Neural progenitor cell (in vitro differentiated cells): Measurements from ENCODE around the gene MME. TPM values are rescaled to one million over a fixed set of nuclear protein-coding genes. Genes with fewer than 3 reads are reported as not detected.

Experiments
- DNase-seq: peaks from one replicate; pipeline ENCODE4 v3.0.0-alpha.2; 2016; ENCODE audit warnings: low spot score
- H2AFZ ChIP-seq: fragments of 200-600 bp; sonication (generic); replicated peaks from 2 replicates; pipeline ENCODE4 v1.6.1; 2016; ENCODE audit warnings: antibody characterized with exemption
- H3F3A ChIP-seq: fragments of 200-600 bp; sonication (generic); 2 replicates; pipeline ENCODE4 v1.6.1; 2016; ENCODE audit warnings: antibody characterized with exemption, low read depth
- H3K27ac ChIP-seq: fragments of 200-600 bp; sonication (generic); 2 replicates; pipeline ENCODE4 v1.5.1; 2016; ENCODE audit warnings: mild to moderate bottlenecking
- H3K27me3 ChIP-seq: fragments of 200-600 bp; sonication (generic); 2 replicates; pipeline ENCODE4 v1.6.1; 2016; ENCODE audit warnings: mild to moderate bottlenecking, moderate library complexity
- H3K36me3 ChIP-seq: fragments of 200-600 bp; sonication (generic); 2 replicates; pipeline ENCODE4 v1.5.1; 2016
- H3K4me1 ChIP-seq: fragments of 200-600 bp; sonication (generic); 2 replicates; pipeline ENCODE4 v1.6.1; 2016; ENCODE audit warnings: mixed run types
- H3K4me2 ChIP-seq: fragments of 200-600 bp; sonication (generic); 2 replicates; pipeline ENCODE4 v1.6.1; 2016
- H3K4me3 ChIP-seq: fragments of 200-600 bp; sonication (generic); 2 replicates; pipeline ENCODE4 v1.5.1; 2016
- H3K79me2 ChIP-seq: fragments of 200-600 bp; sonication (generic); 2 replicates; pipeline ENCODE4 v1.6.1; 2016; ENCODE audit warnings: low read depth
- H3K9ac ChIP-seq: fragments of 200-600 bp; sonication (generic); 2 replicates; pipeline ENCODE4 v1.6.1; 2016
- H3K9me3 ChIP-seq: fragments of 200-600 bp; sonication (generic); 2 replicates; pipeline ENCODE4 v1.5.1; 2016; ENCODE audit warnings: low read depth
- H4K20me1 ChIP-seq: fragments of 200-600 bp; sonication (generic); 2 replicates; pipeline ENCODE4 v1.6.1; 2016; ENCODE audit warnings: low read depth
- H3K27ac Mint-ChIP-seq: 3 replicates; pipeline ENCODE4 v1.8.0; 2021; ENCODE audit warnings: mixed read lengths
- H3K27me3 Mint-ChIP-seq: 2 replicates; pipeline ENCODE4 v1.8.0; 2022; ENCODE audit warnings: low read depth, mild to moderate bottlenecking, inconsistent platforms, moderate library complexity, mixed read lengths; ENCODE audit not compliant: insufficient read depth
- H3K36me3 Mint-ChIP-seq: 3 replicates; pipeline ENCODE4 v1.8.0; 2021; ENCODE audit warnings: mixed read lengths
- H3K4me1 Mint-ChIP-seq: 3 replicates; pipeline ENCODE4 v1.8.0; 2021; ENCODE audit warnings: mixed read lengths
- H3K4me3 Mint-ChIP-seq: 3 replicates; pipeline ENCODE4 v1.8.0; 2021; ENCODE audit warnings: mild to moderate bottlenecking, moderate library complexity, mixed read lengths
- H3K9me3 Mint-ChIP-seq: 3 replicates; pipeline ENCODE4 v1.8.0; 2020; ENCODE audit warnings: mixed read lengths
- CTCF ChIP-seq: fragments of 200-600 bp; sonication (generic); IDR thresholded peaks from 2 replicates; pipeline ENCODE4 v1.5.1; 2017; ENCODE audit warnings: antibody characterized with exemption, mild to moderate bottlenecking
- EZH2 ChIP-seq: fragments of 200-600 bp; sonication (generic); IDR thresholded peaks from 2 replicates; pipeline ENCODE4 v1.6.1; 2017; ENCODE audit warnings: antibody characterized with exemption, mild to moderate bottlenecking, moderate library complexity
- EZH2phosphoT487 ChIP-seq: fragments of 200-600 bp; sonication (generic); IDR thresholded peaks from 2 replicates; pipeline ENCODE4 v1.6.1; 2017; ENCODE audit warnings: antibody characterized with exemption
- total RNA-seq: library from RNA; depleted of rRNA; stranded (reverse); fragments of >200 nt; gene quantifications from 2 replicates; pipeline ENCODE4 v1.2.3, GENCODE V29; 2015; ENCODE audit warnings: low replicate concordance

The MME gene
- total RNA-seq, 1 donor from 2014 or later, result 5.0 TPM

DNA sequence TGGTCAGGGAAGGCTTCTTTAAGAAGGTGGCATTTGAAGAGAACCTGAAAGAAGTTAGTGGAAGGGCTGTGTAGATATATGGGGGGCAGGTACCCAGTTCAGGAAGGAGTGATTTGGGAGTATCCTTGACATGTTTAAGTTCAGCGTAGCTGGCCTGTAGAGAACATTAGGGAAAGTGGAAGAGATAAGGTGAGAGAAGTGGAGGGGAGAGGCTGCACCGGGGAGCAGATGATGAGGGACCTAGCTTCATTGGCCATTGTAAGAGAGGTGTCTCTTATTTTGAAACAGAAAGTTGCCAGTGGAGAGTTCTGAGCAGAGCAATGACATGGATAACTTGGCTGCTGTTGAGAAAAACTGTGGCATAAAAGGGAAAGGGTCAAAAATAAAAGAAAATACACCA, 44.6 kb upstream of the MME start:
- Histone ChIP-seq H3K4me1 (peaks cover 5% of the 10 kb centered on the region), H3K36me3 (no peaks in the 10 kb centered on the region), H3K4me2 (no peak overlapping the region), H3K9me3 (no peaks in the 10 kb centered on the region), H3F3A (no peaks in the 10 kb centered on the region), H3K27ac (no peak overlapping the region), H4K20me1 (no peaks in the 10 kb centered on the region), H2AFZ (no peak overlapping the region), H3K9ac (no peak overlapping the region), H3K27me3 (no peaks in the 10 kb centered on the region), H3K4me3 (no peak overlapping the region), H3K79me2 (no peaks in the 10 kb centered on the region)
- Mint-ChIP-seq H3K4me1 (peaks cover 11% of the 10 kb centered on the region), H3K36me3 (no peaks in the 10 kb centered on the region), H3K9me3 (no peaks in the 10 kb centered on the region), H3K4me3 (no peak overlapping the region), H3K27ac (no peak overlapping the region), H3K27me3 (no peaks in the 10 kb centered on the region)
- no peak for TF ChIP-seq CTCF
- no peak for TF ChIP-seq EZH2
- no peak for TF ChIP-seq EZH2phosphoT487
- no peak for DNase-seq

DNA sequence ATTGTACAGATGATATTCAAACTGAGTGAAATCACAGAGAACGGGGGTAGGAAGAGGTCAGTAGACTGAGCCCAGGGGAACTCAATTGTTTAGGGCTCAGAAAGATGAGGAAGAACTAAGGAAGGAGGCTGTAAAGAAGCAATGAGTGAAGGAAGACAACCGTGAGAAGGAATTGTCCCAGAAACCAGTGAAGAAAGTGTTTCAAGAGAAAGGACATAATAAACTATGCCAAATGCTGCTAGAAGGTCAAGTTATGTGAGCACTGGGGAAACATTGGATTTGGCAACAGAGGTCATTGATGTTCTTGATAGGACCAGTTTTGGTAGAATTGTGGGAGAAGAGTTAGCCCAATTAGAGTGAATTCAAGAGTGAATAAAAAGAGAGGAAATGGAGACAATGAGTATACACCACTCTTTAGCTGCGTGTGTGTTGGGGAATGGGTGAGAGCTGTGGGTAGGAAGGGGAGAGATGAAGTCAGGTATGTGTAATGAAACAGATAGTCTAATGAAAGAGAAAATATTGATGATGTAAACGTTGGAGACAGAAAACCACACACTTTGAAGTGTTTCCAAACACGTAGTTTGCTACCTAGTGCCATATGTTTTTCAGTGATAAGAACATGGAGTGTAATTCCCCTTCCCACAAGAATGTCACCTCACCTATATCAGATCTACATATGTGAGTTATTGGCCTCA, 42.5 kb upstream of the MME start:
- Mint-ChIP-seq H3K4me3 (no peak overlapping the region), H3K27ac (no peak overlapping the region), H3K9me3 (no peaks in the 10 kb centered on the region), H3K27me3 (no peaks in the 10 kb centered on the region), H3K36me3 (no peaks in the 10 kb centered on the region), H3K4me1 (peaks cover 3% of the 10 kb centered on the region)
- no peak for TF ChIP-seq EZH2phosphoT487
- no peak for TF ChIP-seq EZH2
- no peak for TF ChIP-seq CTCF
- Histone ChIP-seq H4K20me1 (no peaks in the 10 kb centered on the region), H3K4me2 (no peak overlapping the region), H3K27me3 (no peaks in the 10 kb centered on the region), H2AFZ (no peak overlapping the region), H3K4me1 (peaks cover under 1% of the 10 kb centered on the region), H3K9me3 (no peaks in the 10 kb centered on the region), H3K36me3 (no peaks in the 10 kb centered on the region), H3K9ac (no peak overlapping the region), H3K4me3 (no peak overlapping the region), H3K27ac (no peak overlapping the region), H3F3A (no peaks in the 10 kb centered on the region), H3K79me2 (no peaks in the 10 kb centered on the region)
- no peak for DNase-seq

GRCh38 chr3:155038203-155038554, 41.9 kb upstream of the MME start:
- Histone ChIP-seq H3K4me3 (no peak overlapping the region), H3K27me3 (no peaks in the 10 kb centered on the region), H3K27ac (no peak overlapping the region), H3K79me2 (no peaks in the 10 kb centered on the region), H3F3A (no peaks in the 10 kb centered on the region), H3K4me2 (no peak overlapping the region), H3K9ac (no peak overlapping the region), H3K36me3 (no peaks in the 10 kb centered on the region), H2AFZ (no peak overlapping the region), H3K9me3 (no peaks in the 10 kb centered on the region), H3K4me1 (no peaks in the 10 kb centered on the region), H4K20me1 (no peaks in the 10 kb centered on the region)
- H3K9me3 Mint-ChIP-seq, result no peaks in the 10 kb centered on the region
- no peaks in the 10 kb centered on the region for H3K27me3 Mint-ChIP-seq
- no peak overlapping the region for H3K4me3 Mint-ChIP-seq
- no peaks in the 10 kb centered on the region for H3K36me3 Mint-ChIP-seq
- DNase-seq, result no peak
- H3K27ac Mint-ChIP-seq, result no peak overlapping the region
- no peak for TF ChIP-seq CTCF
- no peak for TF ChIP-seq EZH2
- no peak for TF ChIP-seq EZH2phosphoT487
- H3K4me1 Mint-ChIP-seq, result no peaks in the 10 kb centered on the region
